PC-3 (cell line): Measurements from ENCODE around the gene SELENOF. TPM values are rescaled to one million over a fixed set of nuclear protein-coding genes. Genes with fewer than 3 reads are reported as not detected.
A peak's percentile ranks its signal among the peaks of the same experiment; 100 is the strongest.
"Not testable (repeated sequence)": the region's sequence is repeated elsewhere in the genome, so short reads cannot be mapped to it uniquely, and the experiment has no call there.

Experiments
- ATAC-seq: fragments of 200-7000 bp; cut with Tn5 transposase; 2 replicates; pipeline ENCODE4 v1.9.1; 2020; ENCODE audit warnings: mild to moderate bottlenecking, moderate library complexity
- BruUV-seq: library from RNA; stranded (reverse); fragments of 400-500 nt; replicated peaks from 2 replicates; lab custom pipeline; 2021; lab: Mats Ljungman, UMichigan
- CTCF ChIA-PET: fragments of 300-600 bp; sonication (Branson Sonifier 250); formaldehyde crosslinking; loops from one replicate; lab custom pipeline; 2022; ENCODE audit warnings: antibody characterized with exemption; lab: Charles Lee
- POLR2A ChIA-PET: fragments of 300-600 bp; sonication (Branson Sonifier 250); formaldehyde crosslinking; loops from one replicate; lab custom pipeline; 2022; ENCODE audit warnings: antibody characterized with exemption; ENCODE audit not compliant: unreplicated experiment; lab: Charles Lee
- DNase-seq: peaks from one replicate; pipeline ENCODE4 v3.0.0-alpha.2; 2015
- H2AFZ ChIP-seq: fragments of 300-600 bp; sonication (generic); 2 replicates; pipeline ENCODE4 v1.6.0; 2016; ENCODE audit warnings: antibody characterized with exemption, low read length
- H3F3A ChIP-seq: fragments of 300-600 bp; sonication (generic); one replicate; pipeline ENCODE4 v1.6.0; 2017; ENCODE audit warnings: antibody characterized with exemption, low read length, control low read depth, mild to moderate bottlenecking; ENCODE audit not compliant: unreplicated experiment
- H3K27ac ChIP-seq: fragments of 300-600 bp; sonication (generic); 2 replicates; pipeline ENCODE4 v1.5.1; 2016; ENCODE audit warnings: mild to moderate bottlenecking, low read length
- H3K27me3 ChIP-seq: fragments of 300-600 bp; sonication (generic); 2 replicates; pipeline ENCODE4 v1.6.1; 2016; ENCODE audit warnings: low read length, mixed read lengths
- H3K36me3 ChIP-seq: fragments of 300-600 bp; sonication (generic); 2 replicates; pipeline ENCODE4 v1.6.1; 2016; ENCODE audit warnings: low read depth, mixed run types, low read length, mixed read lengths
- H3K4me1 ChIP-seq: fragments of 300-600 bp; sonication (generic); 2 replicates; pipeline ENCODE4 v1.5.1; 2016; ENCODE audit warnings: low read length; ENCODE audit not compliant: insufficient read depth
- H3K4me2 ChIP-seq: fragments of 300-600 bp; sonication (generic); 2 replicates; pipeline ENCODE4 v1.6.0; 2016; ENCODE audit warnings: low read length
- H3K4me3 ChIP-seq: fragments of 300-600 bp; sonication (generic); 2 replicates; pipeline ENCODE4 v1.5.1; 2016; ENCODE audit warnings: mild to moderate bottlenecking, low read length, mixed read lengths
- H3K79me2 ChIP-seq: fragments of 300-600 bp; sonication (generic); 2 replicates; pipeline ENCODE4 v1.6.1; 2017; ENCODE audit warnings: low read length, mixed read lengths
- H3K9ac ChIP-seq: fragments of 300-600 bp; sonication (generic); 2 replicates; pipeline ENCODE4 v1.6.0; 2016; ENCODE audit warnings: mild to moderate bottlenecking, low read length
- H3K9me2 ChIP-seq: fragments of 300-600 bp; sonication (generic); replicated peaks from 2 replicates; pipeline ENCODE4 v1.6.1; 2016; ENCODE audit warnings: mixed run types, low read length, mixed read lengths
- H3K9me3 ChIP-seq: fragments of 300-600 bp; sonication (generic); 2 replicates; pipeline ENCODE4 v1.6.1; 2016; ENCODE audit warnings: low read length, mixed read lengths
- H4K20me1 ChIP-seq: fragments of 300-600 bp; sonication (generic); 2 replicates; pipeline ENCODE4 v1.6.1; 2016; ENCODE audit warnings: low read length, mixed read lengths
- CTCF ChIP-seq: fragments of 300-600 bp; sonication (generic); conservative IDR thresholded peaks from 2 replicates; pipeline ENCODE4 v1.5.1; 2017; ENCODE audit warnings: antibody characterized with exemption, low read depth, mild to moderate bottlenecking, low read length
- EZH2 ChIP-seq: fragments of 300-600 bp; sonication (generic); IDR thresholded peaks from one replicate; pipeline ENCODE4 v1.6.1; 2017; ENCODE audit warnings: antibody characterized with exemption, mild to moderate bottlenecking, low read length; ENCODE audit not compliant: unreplicated experiment
- EZH2phosphoT487 ChIP-seq: fragments of 300-600 bp; sonication (generic); IDR thresholded peaks from 2 replicates; pipeline ENCODE4 v1.6.1; 2018; ENCODE audit warnings: mild to moderate bottlenecking, antibody characterized with exemption, low read length, borderline replicate concordance
- intact Hi-C: fragments of 100-400 bp; cut with micrococcal nuclease; formaldehyde crosslinking; loops from 2 replicates; pipeline ENCODE4 v1.9.0; 2023
- total RNA-seq: library from RNA; depleted of rRNA; stranded (reverse); fragments of >200 nt; gene quantifications from 2 replicates; pipeline ENCODE4 v1.2.3, GENCODE V29; 2014

Gene SELENOF
- total RNA-seq, 1 experiment from 2014 or later: 174 TPM

GRCh38 chr1:86912281-86912900, 1.5 kb downstream of the SELENOF start:
- TF ChIP-seq CTCF (no peak), EZH2 (no peak), EZH2phosphoT487 (no peak)
- Histone ChIP-seq H3K27ac (no peak overlapping the region), H3K9me2 (no peaks in the 10 kb centered on the region), H3K79me2 (peaks cover 94% of the 10 kb centered on the region), H3K4me2 (peak overlapping the region; percentile 90), H3F3A (no peaks in the 10 kb centered on the region), H3K9ac (peak overlapping the region; percentile 94), H2AFZ (no peak overlapping the region), H3K4me1 (peaks cover 17% of the 10 kb centered on the region), H3K9me3 (no peaks in the 10 kb centered on the region), H3K27me3 (no peaks in the 10 kb centered on the region), H3K4me3 (peak overlapping the region; percentile 98), H4K20me1 (peaks cover 38% of the 10 kb centered on the region), H3K36me3 (peaks cover 8% of the 10 kb centered on the region; the same call in 1 of the 2 replicates)
- ChIA-PET CTCF (interaction anchor here (0.6 kb wide), 1 partner anchor 40 kb away, joined by 5 read pairs; no protein-coding TSS in a partner anchor), POLR2A (interaction anchor here (0.6 kb wide), 1 partner anchor 482 kb away, joined by 10 read pairs; no protein-coding TSS in a partner anchor)
- DNase-seq: no peak
- no TSS peak for BruUV-seq
- no peak for ATAC-seq
- intact Hi-C loops: loop anchor here (5.0 to 10.0 kb wide), 2 partner anchors 40 to 208 kb away; partner anchors contain the start of gene SH3GLB1

- H2AFZ ChIP-seq: no peak overlapping the region
- peaks cover 37% of the 10 kb centered on the region for H4K20me1 ChIP-seq
- peaks cover 39% of the 10 kb centered on the region for H3K36me3 ChIP-seq
- peaks cover 97% of the 10 kb centered on the region for H3K79me2 ChIP-seq
- no peak overlapping the region for H3K9ac ChIP-seq
- H3K27ac ChIP-seq: no peak overlapping the region
- ATAC-seq (no peak; the same call in 1 of the 2 replicates), DNase-seq (peak; percentile 8)
- BruUV-seq: no TSS peak
- H3K9me3 ChIP-seq: no peaks in the 10 kb centered on the region
- intact Hi-C loops: no loop called here
- H3K27me3 ChIP-seq: no peaks in the 10 kb centered on the region
- TF ChIP-seq EZH2phosphoT487: no peak
- no peak for TF ChIP-seq CTCF
- TF ChIP-seq EZH2: no peak
- H3K4me3 ChIP-seq: no peak overlapping the region
- no peaks in the 10 kb centered on the region for H3F3A ChIP-seq
- no peak overlapping the region for H3K4me2 ChIP-seq
- H3K4me1 ChIP-seq: no peaks in the 10 kb centered on the region
- POLR2A ChIA-PET: no interaction called here
- CTCF ChIA-PET: no interaction called here
- no peaks in the 10 kb centered on the region for H3K9me2 ChIP-seq
These were observed 7.5 kb downstream of the SELENOF start for GRCh38 chr1:86906419-86906818.

- BruUV-seq: no TSS peak
- intact Hi-C loops: no loop called here
- DNase-seq: no peak
- Histone ChIP-seq H3K9me2 (no peaks in the 10 kb centered on the region), H3K9me3 (no peaks in the 10 kb centered on the region), H4K20me1 (peaks cover 32% of the 10 kb centered on the region; the same call in 1 of the 2 replicates), H3F3A (no peaks in the 10 kb centered on the region), H3K27me3 (no peaks in the 10 kb centered on the region), H3K4me2 (no peak overlapping the region), H3K4me3 (no peak overlapping the region), H3K36me3 (peaks cover 45% of the 10 kb centered on the region), H3K4me1 (no peaks in the 10 kb centered on the region), H3K27ac (no peak overlapping the region), H3K79me2 (peaks cover 93% of the 10 kb centered on the region), H2AFZ (no peak overlapping the region), H3K9ac (no peak overlapping the region)
- TF ChIP-seq EZH2: no peak
- TF ChIP-seq CTCF: no peak
- no peak for TF ChIP-seq EZH2phosphoT487
- POLR2A ChIA-PET: no interaction called here
- CTCF ChIA-PET: no interaction called here
- ATAC-seq: no peak
These were observed 8.1 kb downstream of the SELENOF start for GRCh38 chr1:86905875-86906274.

- DNase-seq, CTCF ChIA-PET, ATAC-seq, H2AFZ ChIP-seq, BruUV-seq, H3K4me1 ChIP-seq, H3K27me3 ChIP-seq, H3K9ac ChIP-seq, H3K27ac ChIP-seq, H3K9me3 ChIP-seq, H3K4me2 ChIP-seq, H3K4me3 ChIP-seq, POLR2A ChIA-PET, H4K20me1 ChIP-seq, H3F3A ChIP-seq, intact Hi-C loops, H3K9me2 ChIP-seq: not testable (repeated sequence)
- Histone ChIP-seq H3K79me2 (peaks cover 52% of the 10 kb centered on the region), H3K36me3 (peaks cover 33% of the 10 kb centered on the region)
These were observed 14.5 kb downstream of the SELENOF start for GRCh38 chr1:86899401-86899800.
